Activated T-helper 17 cell treated with anti-CD3 and anti-CD28 coated beads, Interleukin-2, amount 50 U/mL, for 72 hours (primary cell): Measurements from ENCODE around the gene PRR20G. TPM values are rescaled to one million over a fixed set of nuclear protein-coding genes. Genes with fewer than 3 reads are reported as not detected.
"Not testable (repeated sequence)": the region's sequence is repeated elsewhere in the genome, so short reads cannot be mapped to it uniquely, and the experiment has no call there.

ENCODE experiments used
- ATAC-seq: fragments of 150-1000 bp; cut with Tn5 transposase; replicated peaks from 2 replicates; pipeline ENCODE4 v1.10.0; 2021; ENCODE audit warnings: mild to moderate bottlenecking, moderate library complexity
- H3K27ac Mint-ChIP-seq: one replicate; pipeline ENCODE4 v1.8.0; 2022; ENCODE audit warnings: mixed read lengths
- H3K27me3 Mint-ChIP-seq: one replicate; pipeline ENCODE4 v1.8.0; 2022; ENCODE audit warnings: mixed read lengths
- H3K36me3 Mint-ChIP-seq: one replicate; pipeline ENCODE4 v1.8.0; 2022; ENCODE audit warnings: low read depth, mild to moderate bottlenecking, mixed read lengths
- H3K4me1 Mint-ChIP-seq: one replicate; pipeline ENCODE4 v1.8.0; 2022; ENCODE audit warnings: mixed read lengths
- H3K4me3 Mint-ChIP-seq: one replicate; pipeline ENCODE4 v1.8.0; 2022; ENCODE audit warnings: mild to moderate bottlenecking, mixed read lengths
- H3K9me3 Mint-ChIP-seq: one replicate; pipeline ENCODE4 v1.8.0; 2022; ENCODE audit warnings: mixed read lengths
- total RNA-seq, 2 donors: library from RNA; stranded (reverse); gene quantifications; one replicate each; pipeline ENCODE4 v1.2.3, GENCODE V29; 2022

The PRR20G gene
- total RNA-seq, 2 donors from 2014 or later, result not detected

DNA sequence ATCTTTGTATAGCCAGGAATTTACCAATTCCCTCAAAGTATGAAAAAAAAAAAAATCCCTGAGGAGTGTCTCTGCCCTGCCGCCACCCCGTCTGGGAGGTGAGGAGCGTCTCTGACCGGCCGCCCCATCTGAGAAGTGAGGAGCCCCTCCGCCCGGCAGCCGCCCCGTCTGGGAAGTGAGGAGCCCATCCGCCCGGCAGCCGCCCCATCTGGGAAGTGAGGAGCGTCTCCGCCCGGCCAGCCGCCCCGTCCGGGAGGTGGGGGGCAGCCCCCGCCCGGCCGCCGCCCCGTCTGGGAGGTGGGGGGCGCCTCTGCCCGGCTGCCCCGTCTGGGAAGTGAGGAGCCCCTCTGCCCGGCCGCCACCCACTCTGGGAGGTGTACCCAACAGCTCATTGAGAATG lies 21.0 kb upstream of the PRR20G start:
- not testable (repeated sequence) for H3K4me3 Mint-ChIP-seq, H3K9me3 Mint-ChIP-seq, H3K27ac Mint-ChIP-seq

DNA sequence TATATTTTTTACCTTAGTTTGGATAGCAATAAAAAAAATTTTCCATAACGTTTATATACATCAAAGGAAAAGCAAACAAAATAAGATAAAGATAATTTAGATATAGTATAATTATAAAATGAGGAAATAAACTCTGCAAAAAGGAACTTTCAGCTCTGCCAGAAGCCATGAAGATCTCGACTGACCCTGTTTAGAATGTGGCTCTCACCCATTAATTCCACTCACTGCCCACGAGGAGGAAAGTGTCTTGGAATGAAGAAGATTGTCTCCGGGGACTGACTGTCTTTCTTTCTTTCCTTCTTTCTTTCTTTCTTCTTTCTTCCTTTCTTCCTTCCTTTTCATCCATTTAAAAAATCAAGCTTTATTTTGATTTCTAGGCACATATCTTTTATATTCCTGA lies 20.1 kb upstream of the PRR20G start:
- Mint-ChIP-seq H3K27ac (no peak overlapping the region), H3K4me3 (no peak overlapping the region)

More for the DNA sequence above, 21.0 kb upstream of the PRR20G start:
- H3K4me1 Mint-ChIP-seq, H3K36me3 Mint-ChIP-seq, ATAC-seq: not testable (repeated sequence)
- H3K27me3 Mint-ChIP-seq, result peaks cover 22% of the 10 kb centered on the region

DNA sequence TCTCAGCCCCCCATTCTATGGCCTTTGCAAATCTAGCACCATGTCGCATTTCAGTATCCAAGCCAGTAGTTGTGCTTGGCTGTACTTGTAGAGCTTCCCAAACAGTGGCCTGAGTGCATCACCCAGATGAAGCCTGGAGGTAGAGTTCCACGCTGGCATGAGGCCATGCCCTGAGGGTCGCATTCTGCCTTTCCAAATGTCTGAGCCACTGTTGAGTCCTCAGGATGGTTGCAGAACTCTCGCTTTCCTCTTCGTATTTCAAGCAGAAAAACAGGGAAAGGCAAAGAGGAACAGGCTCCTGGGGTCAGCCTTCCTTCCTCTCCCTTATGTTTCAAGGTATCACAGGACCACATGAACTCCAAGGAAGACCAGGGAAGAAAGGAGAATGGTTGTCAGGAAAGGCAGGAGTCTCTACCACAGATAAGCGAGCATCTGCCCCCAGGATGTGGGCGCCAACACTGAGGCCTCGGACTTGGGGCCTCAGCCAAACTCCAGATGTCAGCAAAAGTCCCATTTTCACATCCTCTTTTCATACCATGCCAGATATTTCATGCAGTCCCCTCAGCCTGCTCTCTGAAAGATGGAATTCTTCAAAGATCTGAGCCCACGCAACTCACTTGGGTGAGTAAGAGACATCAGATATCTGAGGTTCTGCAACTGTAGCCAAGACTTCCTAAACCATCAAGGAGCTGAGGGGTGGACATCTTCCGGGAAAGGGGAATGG lies 19.4 kb upstream of the PRR20G start:
- no peaks in the 10 kb centered on the region for H3K36me3 Mint-ChIP-seq
- H3K4me1 Mint-ChIP-seq, result no peaks in the 10 kb centered on the region
- no peaks in the 10 kb centered on the region for H3K9me3 Mint-ChIP-seq
- ATAC-seq, result no peak
- H3K4me3 Mint-ChIP-seq, result no peak overlapping the region
- peaks cover 26% of the 10 kb centered on the region for H3K27me3 Mint-ChIP-seq
- no peak overlapping the region for H3K27ac Mint-ChIP-seq

More for the DNA sequence above, 20.1 kb upstream of the PRR20G start:
- Mint-ChIP-seq H3K36me3 (no peaks in the 10 kb centered on the region), H3K27me3 (peaks cover 22% of the 10 kb centered on the region), H3K4me1 (no peaks in the 10 kb centered on the region), H3K9me3 (no peaks in the 10 kb centered on the region)
- ATAC-seq, result no peak

DNA sequence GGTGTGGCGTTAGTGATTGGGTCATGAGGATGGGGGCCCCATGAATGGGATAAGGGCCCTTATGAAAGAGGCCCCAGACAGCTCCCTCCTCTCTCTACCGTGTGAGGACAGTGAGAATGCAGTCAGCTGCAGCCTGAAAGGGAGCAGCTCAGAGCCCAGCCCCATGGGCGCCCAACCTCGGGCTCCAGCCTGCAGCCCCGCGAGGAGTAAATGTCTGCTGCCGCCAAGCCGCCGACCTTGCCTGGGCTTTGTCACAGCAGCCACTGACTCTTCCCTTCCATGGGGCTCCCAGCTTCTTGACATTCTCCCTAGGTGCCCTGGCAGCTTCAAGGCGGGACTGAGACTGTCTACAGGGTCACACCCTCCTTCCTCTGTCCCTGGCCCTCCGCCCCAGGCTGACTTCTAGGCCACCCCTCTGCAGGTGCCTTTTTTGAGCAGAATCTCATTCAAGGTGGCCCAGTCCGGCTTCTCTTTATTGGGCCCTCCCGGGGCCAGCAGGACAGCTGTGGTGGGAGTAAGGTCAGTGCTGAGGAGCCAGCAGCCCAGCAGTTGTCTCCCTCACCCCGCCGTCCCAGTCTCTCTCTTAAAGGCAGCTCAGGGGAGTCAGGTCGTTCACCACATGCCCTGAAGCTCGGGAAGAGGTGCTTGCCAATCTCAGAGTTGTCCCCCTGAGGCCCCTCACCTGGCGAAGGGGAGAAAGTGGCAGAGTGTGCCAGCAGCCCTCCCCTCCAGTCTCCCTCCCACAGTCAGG lies 18.7 kb upstream of the PRR20G start:
- Mint-ChIP-seq H3K4me1 (no peaks in the 10 kb centered on the region), H3K9me3 (no peaks in the 10 kb centered on the region), H3K27me3 (peaks cover 23% of the 10 kb centered on the region), H3K36me3 (no peaks in the 10 kb centered on the region), H3K27ac (no peak overlapping the region), H3K4me3 (no peak overlapping the region)
- ATAC-seq, result no peak

DNA sequence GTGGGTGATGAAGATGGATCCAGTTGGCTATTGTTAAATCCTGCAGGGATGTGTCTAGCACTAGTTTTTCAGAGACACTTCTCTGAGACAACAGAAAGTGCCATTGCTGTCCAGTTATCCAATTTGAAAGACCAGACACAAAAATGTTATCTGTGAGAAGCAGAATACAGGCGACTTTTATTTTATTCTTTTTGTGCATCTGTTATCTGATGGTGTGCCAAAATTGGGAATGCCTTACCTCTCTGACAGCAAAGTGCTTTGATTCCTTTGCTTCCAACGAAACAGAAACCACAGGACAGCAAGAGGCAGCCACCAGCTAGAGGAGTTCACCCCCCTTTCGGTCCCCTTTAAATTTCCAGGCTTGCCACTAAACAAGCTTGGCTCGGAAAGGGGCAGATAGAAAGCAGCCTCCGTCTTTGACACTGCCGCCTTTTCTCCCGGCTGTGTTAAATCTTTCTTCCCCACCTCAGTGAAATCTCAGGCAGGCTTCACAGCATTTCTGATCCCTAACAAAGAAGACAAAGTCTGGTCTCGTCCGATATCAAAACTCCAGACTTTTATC lies 17.7 kb upstream of the PRR20G start:
- Mint-ChIP-seq H3K27ac (no peak overlapping the region), H3K4me1 (no peaks in the 10 kb centered on the region), H3K9me3 (no peaks in the 10 kb centered on the region), H3K36me3 (no peaks in the 10 kb centered on the region), H3K4me3 (no peak overlapping the region), H3K27me3 (peaks cover 22% of the 10 kb centered on the region)
- no peak for ATAC-seq

DNA sequence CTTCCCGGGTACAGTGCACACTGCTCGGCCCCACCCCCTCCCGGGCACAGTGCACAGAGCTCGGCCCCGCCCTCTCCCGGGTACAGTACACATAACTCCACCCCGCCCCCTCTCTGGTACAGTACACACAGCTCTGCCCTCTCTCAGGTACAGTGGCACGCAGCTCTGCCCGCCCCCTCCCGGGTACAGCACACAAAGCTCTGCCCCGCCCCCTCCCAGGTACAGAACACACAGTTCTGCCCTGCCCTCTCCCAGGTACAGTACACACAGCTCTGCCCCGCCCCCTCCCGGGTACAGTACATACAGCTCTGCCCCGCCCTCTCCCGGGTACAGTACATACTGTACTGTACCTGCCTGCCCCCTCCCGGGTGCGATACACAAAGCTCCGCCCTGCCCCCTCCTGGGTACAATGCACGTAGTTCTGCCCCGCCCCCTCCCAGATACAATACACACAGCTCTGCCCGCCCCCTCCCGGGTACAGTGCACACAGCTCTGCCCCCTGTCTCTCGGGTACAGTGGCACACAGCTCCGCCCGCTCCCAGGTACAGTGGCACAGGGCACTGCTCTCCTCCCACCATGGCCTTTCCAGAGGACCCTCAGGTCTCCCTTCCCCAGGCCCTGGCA lies 16.4 kb upstream of the PRR20G start:
- no peaks in the 10 kb centered on the region for H3K4me1 Mint-ChIP-seq
- no peak overlapping the region for H3K4me3 Mint-ChIP-seq
- no peaks in the 10 kb centered on the region for H3K36me3 Mint-ChIP-seq
- H3K27ac Mint-ChIP-seq, result no peak overlapping the region
- ATAC-seq, result no peak
- H3K27me3 Mint-ChIP-seq, result peaks cover 22% of the 10 kb centered on the region
- H3K9me3 Mint-ChIP-seq, result no peaks in the 10 kb centered on the region

DNA sequence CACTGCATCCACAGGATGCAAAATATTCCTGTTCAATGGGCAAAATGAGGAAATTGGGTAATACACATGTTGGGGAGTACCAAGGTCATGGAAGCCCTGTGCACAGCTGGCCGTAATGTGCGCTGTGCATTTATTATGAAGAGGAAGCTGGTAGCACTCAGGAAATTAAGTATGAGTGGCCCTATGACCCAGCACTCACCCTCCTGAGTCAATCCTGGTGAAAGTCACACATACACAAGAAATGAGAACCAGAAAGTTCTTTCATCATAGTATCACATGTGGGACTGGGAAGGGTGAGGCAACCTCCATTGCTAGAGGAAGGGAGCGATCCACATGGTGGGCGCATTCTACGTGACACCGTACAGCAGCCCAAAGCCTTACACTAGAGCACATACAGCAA lies 11.4 kb upstream of the PRR20G start:
- no peak overlapping the region for H3K4me3 Mint-ChIP-seq
- ATAC-seq, result no peak
- peaks cover 19% of the 10 kb centered on the region for H3K27me3 Mint-ChIP-seq
- no peak overlapping the region for H3K27ac Mint-ChIP-seq
- H3K9me3 Mint-ChIP-seq, result no peaks in the 10 kb centered on the region
- H3K4me1 Mint-ChIP-seq, result no peaks in the 10 kb centered on the region
- no peaks in the 10 kb centered on the region for H3K36me3 Mint-ChIP-seq

DNA sequence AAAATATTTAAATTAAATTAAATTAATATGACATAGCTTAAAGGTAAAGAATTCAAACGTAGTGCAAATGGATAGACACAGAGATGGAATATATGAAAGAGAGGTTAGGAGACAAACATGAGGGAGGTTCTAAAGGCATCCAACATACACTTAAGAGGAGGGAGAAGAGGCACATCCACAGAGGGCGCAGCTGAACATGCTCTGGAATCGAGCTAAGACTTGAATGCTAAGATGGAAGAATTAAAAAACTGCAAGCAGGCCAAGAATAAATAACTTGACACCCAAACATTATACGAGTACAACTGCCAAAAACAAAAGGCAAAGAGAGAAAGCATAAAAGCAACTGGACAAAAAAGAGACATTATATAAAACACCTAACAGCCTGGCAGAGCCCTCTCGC lies 9.1 kb upstream of the PRR20G start:
- no peak overlapping the region for H3K4me3 Mint-ChIP-seq
- H3K4me1 Mint-ChIP-seq, result no peaks in the 10 kb centered on the region
- H3K27ac Mint-ChIP-seq, result no peak overlapping the region
- H3K9me3 Mint-ChIP-seq, result no peaks in the 10 kb centered on the region
- ATAC-seq, result no peak
- H3K27me3 Mint-ChIP-seq, result peaks cover 16% of the 10 kb centered on the region
- H3K36me3 Mint-ChIP-seq, result no peaks in the 10 kb centered on the region

DNA sequence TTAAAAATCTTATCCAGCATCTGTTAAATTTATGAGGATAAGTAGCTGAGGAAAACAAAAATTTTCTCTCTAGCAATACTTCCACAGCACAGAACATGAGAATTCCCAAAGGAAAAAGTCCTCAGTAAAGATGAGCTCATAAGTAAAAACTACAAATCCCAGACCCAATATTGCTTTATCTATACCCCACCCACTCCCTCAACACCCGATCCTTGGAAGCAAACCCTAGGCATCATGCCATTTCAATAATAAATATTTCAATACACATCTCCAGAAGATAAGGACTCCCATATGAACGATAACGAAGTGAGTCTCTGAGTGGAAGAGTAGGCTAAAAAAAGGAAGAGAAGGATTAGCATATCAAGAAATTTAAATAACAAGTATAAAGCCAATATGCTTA lies 8.3 kb upstream of the PRR20G start:
- Mint-ChIP-seq H3K4me1 (no peaks in the 10 kb centered on the region), H3K27ac (no peak overlapping the region), H3K4me3 (no peak overlapping the region), H3K9me3 (no peaks in the 10 kb centered on the region), H3K36me3 (no peaks in the 10 kb centered on the region), H3K27me3 (peaks cover 18% of the 10 kb centered on the region)
- ATAC-seq, result no peak

DNA sequence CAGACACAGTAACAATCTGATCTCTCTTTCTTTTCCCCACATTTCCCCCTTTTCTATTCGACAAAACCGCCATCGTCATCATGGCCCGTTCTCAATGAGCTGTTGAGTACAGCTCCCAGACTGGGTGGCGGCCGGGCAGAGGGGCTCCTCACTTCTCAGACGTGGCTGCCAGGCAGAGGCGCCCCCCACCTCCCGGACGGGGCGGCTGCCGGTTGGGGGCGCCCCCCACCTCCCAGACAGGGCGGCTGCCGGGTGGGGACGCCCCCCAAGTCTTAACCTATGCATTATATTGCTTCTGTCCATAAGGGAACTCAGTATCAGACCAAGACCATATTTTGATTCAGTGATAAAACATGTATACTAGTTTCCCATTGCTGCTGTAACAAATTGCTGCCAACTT lies 5.8 kb upstream of the PRR20G start:
- not testable (repeated sequence) for H3K9me3 Mint-ChIP-seq, H3K4me1 Mint-ChIP-seq, H3K36me3 Mint-ChIP-seq, ATAC-seq, H3K27ac Mint-ChIP-seq, H3K4me3 Mint-ChIP-seq
- H3K27me3 Mint-ChIP-seq, result peaks cover 18% of the 10 kb centered on the region

DNA sequence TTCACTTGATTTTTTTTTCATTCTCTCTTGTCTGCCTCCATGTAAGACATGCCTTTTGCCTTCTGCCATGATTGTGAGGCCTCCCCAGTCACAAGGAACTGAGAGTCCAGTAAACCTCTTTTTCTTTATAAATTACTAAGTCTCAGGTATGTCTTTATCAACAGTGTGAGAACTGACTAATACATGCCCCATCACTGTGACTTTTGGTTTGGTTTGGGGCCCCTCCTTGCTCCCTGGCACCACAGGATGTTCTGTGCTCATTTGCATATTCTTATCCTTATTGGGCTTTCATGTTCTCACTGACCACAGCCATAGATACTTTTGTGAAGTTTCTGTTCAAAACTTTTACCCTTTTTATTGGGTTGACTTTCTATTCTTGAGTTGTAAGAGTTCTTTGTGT lies 3.8 kb upstream of the PRR20G start:
- ATAC-seq, result peak; percentile 69
- Mint-ChIP-seq H3K4me3 (no peak overlapping the region), H3K9me3 (no peaks in the 10 kb centered on the region), H3K27ac (no peak overlapping the region), H3K4me1 (no peaks in the 10 kb centered on the region), H3K36me3 (no peaks in the 10 kb centered on the region), H3K27me3 (peaks cover 14% of the 10 kb centered on the region)

DNA sequence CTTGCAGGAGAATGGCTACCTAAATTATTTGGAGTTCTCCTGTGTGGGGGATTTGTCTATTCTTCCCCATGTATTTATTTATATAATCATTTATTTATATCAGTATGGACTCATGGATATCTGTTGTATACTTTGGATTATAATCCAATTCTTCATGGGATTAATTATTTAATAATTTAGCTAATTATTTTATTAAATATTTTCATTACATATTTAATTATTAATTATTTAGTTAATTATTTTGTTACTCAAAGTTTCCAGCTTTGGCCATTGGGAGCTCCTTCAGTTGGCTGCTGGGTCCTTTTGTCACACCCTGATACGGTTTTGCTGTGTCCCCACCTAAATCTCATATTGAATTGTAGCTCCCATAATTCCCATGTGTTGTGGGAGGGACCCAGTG lies 3.3 kb upstream of the PRR20G start:
- Mint-ChIP-seq H3K4me3 (no peak overlapping the region), H3K9me3 (no peaks in the 10 kb centered on the region), H3K36me3 (no peaks in the 10 kb centered on the region), H3K27me3 (peaks cover 14% of the 10 kb centered on the region), H3K4me1 (no peaks in the 10 kb centered on the region), H3K27ac (no peak overlapping the region)
- no peak for ATAC-seq

DNA sequence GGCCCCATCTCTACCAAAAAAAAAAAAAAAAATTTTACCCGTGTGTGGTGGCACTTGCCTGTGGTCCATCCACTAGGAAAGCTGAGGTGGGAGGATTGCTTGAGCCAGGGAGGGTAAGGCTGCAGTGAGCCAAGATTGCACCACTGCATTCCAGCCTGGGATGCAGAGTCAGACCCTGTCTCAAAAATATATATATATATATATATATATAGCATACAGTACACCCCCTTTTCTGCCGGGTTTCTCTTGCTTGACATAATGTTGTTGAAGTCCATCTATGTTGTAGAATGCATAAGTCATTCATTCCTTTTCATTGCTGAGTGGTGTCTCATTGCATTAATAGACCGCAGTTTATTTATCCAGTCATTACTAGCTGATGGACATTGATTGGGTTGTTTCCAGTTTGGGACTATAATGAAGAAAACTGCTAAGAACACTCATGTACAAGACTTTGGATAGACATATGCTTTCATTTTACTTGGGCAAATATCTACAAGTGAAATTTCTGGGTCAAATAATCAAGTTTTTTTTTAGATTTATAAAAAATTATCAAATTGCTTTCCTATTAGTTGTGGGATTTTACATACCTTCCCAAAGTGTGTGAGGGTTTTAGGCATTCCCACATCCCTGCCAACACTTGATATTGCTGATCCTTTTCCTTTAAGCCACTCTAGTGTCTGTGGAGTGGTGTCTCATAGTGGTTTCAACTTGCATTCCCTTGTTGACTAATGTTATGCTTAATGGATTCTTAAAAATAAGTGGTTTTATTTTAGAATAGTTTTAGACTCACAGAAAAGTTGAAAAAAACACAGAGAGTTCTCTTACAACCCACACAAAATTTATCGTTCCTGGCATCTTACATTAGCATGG lies 2.1 kb upstream of the PRR20G start:
- Mint-ChIP-seq H3K27me3 (peaks cover 10% of the 10 kb centered on the region), H3K4me3 (no peak overlapping the region), H3K36me3 (no peaks in the 10 kb centered on the region), H3K27ac (no peak overlapping the region), H3K9me3 (peaks cover 3% of the 10 kb centered on the region), H3K4me1 (no peaks in the 10 kb centered on the region)
- ATAC-seq, result peak; percentile 31
